Peyer's patch (tissue), 4 donors: ENCODE results near the gene FZR1. TPM values are rescaled to one million over a fixed set of nuclear protein-coding genes. Genes with fewer than 3 reads are reported as not detected.

ENCODE experiments used
- DNase-seq, 3 donors: peaks; one replicate each; pipeline ENCODE4 v3.0.0-alpha.2; 2017 to 2019
- H3K27ac ChIP-seq, 4 donors: fragments of 200-600 bp; sonication (generic); one replicate each; pipeline ENCODE4 v1.5.1; 2016 to 2019
- H3K27me3 ChIP-seq, 2 donors: fragments of 200-600 bp; sonication (generic); one replicate each; pipeline ENCODE4 v1.5.1; 2019
- H3K36me3 ChIP-seq, 3 donors: fragments of 200-600 bp; sonication (generic); one replicate each; pipeline ENCODE4 v1.5.1; 2016 to 2019
- H3K4me1 ChIP-seq, 4 donors: fragments of 200-600 bp; sonication (generic); one replicate each; pipeline ENCODE4 v1.5.1; 2016 to 2019
- H3K4me3 ChIP-seq, 4 donors: fragments of 200-600 bp; sonication (generic); 1 replicate in 3 of 4; 2 replicates in 1 of 4; pipeline ENCODE4 v1.5.1; 2016 to 2019; ENCODE audit warnings: mild to moderate bottlenecking in 1 of 4
- H3K9me3 ChIP-seq, 4 donors: fragments of 200-600 bp; sonication (generic); one replicate each; pipeline ENCODE4 v1.5.1; 2016 to 2019; ENCODE audit warnings: mild to moderate bottlenecking in 1 of 4
- POLR2A ChIP-seq, 2 donors: fragments of 450-650 bp; IDR thresholded peaks; one replicate each; pipeline ENCODE4 v1.5.1; 2017; ENCODE audit warnings: antibody characterized with exemption in 2 of 2, mild to moderate bottlenecking in 2 of 2, moderate library complexity in 2 of 2
- total RNA-seq, 4 donors: library from RNA; depleted of rRNA; stranded (reverse); fragments of >200 nt; gene quantifications; one replicate each; pipeline ENCODE4 v1.1.0, GENCODE V29; 2016
- TF ChIP-seq, protein P1 (sequence below), 6 experiments: fragments of 450-650 bp in 4 of 6; fragments of 200-600 bp in 2 of 6; sonication (generic) in 1 of 6; IDR thresholded peaks; one replicate each; pipeline ENCODE4 v1.5.1; 2017 to 2019; ENCODE audit warnings: antibody characterized with exemption in 6 of 6, mild to moderate bottlenecking in 3 of 6, moderate library complexity in 1 of 6

FZR1 gene
- total RNA-seq, 4 donors from 2014 or later, result 24.8 to 75.1 (median 38.7) TPM

DNA sequence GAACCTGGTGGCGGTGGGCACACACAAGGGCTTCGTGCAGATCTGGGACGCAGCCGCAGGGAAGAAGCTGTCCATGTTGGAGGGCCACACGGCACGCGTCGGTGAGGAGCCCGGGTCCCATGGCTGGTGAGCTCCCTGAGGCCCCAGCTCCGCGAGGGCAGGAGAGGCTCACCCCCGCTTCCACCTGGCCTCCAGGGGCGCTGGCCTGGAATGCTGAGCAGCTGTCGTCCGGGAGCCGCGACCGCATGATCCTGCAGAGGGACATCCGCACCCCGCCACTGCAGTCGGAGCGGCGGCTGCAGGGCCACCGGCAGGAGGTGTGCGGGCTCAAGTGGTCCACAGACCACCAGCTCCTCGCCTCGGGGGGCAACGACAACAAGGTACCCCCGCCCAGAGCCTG is 25.6 kb downstream of the FZR1 start:
- H3K36me3 ChIP-seq, result peaks cover 0 to 77% (median 0%) of the 10 kb centered on the region in 3 donors
- no peak for DNase-seq
- TF ChIP-seq, protein P1, sequence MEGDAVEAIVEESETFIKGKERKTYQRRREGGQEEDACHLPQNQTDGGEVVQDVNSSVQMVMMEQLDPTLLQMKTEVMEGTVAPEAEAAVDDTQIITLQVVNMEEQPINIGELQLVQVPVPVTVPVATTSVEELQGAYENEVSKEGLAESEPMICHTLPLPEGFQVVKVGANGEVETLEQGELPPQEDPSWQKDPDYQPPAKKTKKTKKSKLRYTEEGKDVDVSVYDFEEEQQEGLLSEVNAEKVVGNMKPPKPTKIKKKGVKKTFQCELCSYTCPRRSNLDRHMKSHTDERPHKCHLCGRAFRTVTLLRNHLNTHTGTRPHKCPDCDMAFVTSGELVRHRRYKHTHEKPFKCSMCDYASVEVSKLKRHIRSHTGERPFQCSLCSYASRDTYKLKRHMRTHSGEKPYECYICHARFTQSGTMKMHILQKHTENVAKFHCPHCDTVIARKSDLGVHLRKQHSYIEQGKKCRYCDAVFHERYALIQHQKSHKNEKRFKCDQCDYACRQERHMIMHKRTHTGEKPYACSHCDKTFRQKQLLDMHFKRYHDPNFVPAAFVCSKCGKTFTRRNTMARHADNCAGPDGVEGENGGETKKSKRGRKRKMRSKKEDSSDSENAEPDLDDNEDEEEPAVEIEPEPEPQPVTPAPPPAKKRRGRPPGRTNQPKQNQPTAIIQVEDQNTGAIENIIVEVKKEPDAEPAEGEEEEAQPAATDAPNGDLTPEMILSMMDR (IDR thresholded peaks at IDR 0.05), result no peak
- no peak for TF ChIP-seq POLR2A (IDR thresholded peaks at IDR 0.05)

DNA sequence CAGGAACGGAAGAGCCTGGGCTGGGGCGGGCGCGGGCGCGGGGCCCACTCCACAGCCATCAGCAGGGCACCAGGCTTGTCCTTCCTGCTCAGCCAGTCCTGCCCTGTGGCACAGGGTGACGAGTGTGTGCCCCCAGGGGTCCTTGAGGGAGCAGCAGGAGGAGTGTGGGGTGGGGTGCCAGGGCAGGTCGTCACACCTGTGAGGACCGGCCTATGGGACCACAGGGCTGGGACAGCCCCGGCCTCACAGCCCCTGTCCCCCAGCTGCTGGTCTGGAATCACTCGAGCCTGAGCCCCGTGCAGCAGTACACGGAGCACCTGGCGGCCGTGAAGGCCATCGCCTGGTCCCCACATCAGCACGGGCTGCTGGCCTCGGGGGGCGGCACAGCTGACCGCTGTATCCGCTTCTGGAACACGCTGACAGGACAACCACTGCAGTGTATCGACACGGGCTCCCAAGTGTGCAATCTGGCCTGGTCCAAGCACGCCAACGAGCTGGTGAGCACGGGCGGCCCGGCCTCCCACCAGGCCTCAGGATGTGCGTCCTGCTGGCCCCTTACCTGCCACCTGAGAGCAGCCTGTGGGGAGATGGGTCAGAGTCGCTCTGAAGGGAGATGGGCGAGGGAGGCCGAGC is 26.2 kb downstream of the FZR1 start:
- no peak for DNase-seq
- Histone ChIP-seq H3K4me3 (no peak overlapping the region), H3K27me3 (no peaks in the 10 kb centered on the region), H3K4me1 (no peaks in the 10 kb centered on the region), H3K9me3 (no peaks in the 10 kb centered on the region), H3K36me3 (peaks cover 0 to 71% (median 0%) of the 10 kb centered on the region in 3 donors), H3K27ac (no peak overlapping the region)
- TF ChIP-seq, protein P1 (IDR thresholded peaks at IDR 0.05), result no peak
- no peak for TF ChIP-seq POLR2A (IDR thresholded peaks at IDR 0.05)

More for the DNA sequence above, 25.6 kb downstream of the FZR1 start:
- H3K27ac ChIP-seq, result no peak overlapping the region
- H3K27me3 ChIP-seq, result no peaks in the 10 kb centered on the region
- H3K9me3 ChIP-seq, result no peaks in the 10 kb centered on the region
- no peaks in the 10 kb centered on the region for H3K4me1 ChIP-seq
- no peak overlapping the region for H3K4me3 ChIP-seq

DNA sequence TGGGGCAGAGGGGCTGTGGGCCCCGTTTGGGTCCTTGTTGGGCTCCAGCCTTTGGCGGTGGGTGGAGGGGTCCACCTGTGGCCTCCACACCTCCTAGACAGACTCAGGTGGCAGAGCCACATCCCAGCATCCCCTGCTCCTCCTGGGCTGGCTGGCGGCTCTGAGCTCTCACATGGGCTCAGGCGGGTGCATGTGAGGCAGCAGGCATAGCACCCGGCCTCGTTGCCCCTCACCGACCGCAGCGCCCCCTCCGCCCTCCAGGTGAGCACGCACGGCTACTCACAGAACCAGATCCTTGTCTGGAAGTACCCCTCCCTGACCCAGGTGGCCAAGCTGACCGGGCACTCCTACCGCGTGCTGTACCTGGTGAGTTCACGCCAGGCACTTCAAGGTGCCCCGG is 26.9 kb downstream of the FZR1 start:
- no peaks in the 10 kb centered on the region for H3K4me1 ChIP-seq
- no peak overlapping the region for H3K4me3 ChIP-seq
- no peaks in the 10 kb centered on the region for H3K9me3 ChIP-seq
- TF ChIP-seq POLR2A (IDR thresholded peaks at IDR 0.05), result no peak
- TF ChIP-seq, protein P1 (IDR thresholded peaks at IDR 0.05), result no peak
- no peaks in the 10 kb centered on the region for H3K27me3 ChIP-seq
- no peak overlapping the region for H3K27ac ChIP-seq
- DNase-seq, result no peak
- H3K36me3 ChIP-seq, result peaks cover 0 to 64% (median 0%) of the 10 kb centered on the region in 3 donors

DNA sequence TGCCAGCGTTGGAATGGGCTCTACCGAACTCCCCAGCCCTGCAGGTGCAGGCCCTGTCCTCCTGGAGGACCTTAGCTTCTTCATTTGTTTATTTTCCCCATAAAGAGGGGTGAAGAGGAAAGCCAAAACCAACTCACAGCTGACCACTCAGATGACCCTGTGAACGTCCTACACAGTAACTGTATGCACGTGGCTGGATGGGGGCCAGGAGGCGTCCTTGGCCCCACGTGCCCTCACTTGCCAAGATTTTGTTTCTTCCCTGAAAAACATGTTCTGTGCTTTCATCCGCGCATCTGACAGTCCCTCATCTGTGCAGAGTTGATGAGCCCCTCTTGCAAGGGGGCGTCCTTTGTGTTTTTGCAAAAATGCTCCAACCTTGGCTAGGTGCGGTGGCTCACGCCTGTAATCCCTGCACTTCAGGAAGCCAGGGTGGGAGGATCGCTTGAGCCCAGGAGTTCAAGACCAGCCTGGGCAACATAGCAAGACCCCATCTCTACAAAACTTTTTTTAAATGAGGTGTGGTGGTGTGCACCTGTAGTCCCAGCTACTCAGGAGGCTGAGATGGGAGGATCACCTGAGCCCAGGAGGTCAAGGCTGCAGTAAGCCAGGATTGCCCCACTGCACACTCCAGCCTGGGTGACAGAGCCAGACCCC is 27.6 kb downstream of the FZR1 start:
- Histone ChIP-seq H3K4me1 (no peaks in the 10 kb centered on the region), H3K27me3 (no peaks in the 10 kb centered on the region), H3K36me3 (peaks cover 0 to 59% (median 0%) of the 10 kb centered on the region in 3 donors), H3K4me3 (no peak overlapping the region), H3K9me3 (no peaks in the 10 kb centered on the region), H3K27ac (no peak overlapping the region)
- no peak for DNase-seq
- no peak for TF ChIP-seq POLR2A (IDR thresholded peaks at IDR 0.05)
- TF ChIP-seq, protein P1 (IDR thresholded peaks at IDR 0.05), result no peak

DNA sequence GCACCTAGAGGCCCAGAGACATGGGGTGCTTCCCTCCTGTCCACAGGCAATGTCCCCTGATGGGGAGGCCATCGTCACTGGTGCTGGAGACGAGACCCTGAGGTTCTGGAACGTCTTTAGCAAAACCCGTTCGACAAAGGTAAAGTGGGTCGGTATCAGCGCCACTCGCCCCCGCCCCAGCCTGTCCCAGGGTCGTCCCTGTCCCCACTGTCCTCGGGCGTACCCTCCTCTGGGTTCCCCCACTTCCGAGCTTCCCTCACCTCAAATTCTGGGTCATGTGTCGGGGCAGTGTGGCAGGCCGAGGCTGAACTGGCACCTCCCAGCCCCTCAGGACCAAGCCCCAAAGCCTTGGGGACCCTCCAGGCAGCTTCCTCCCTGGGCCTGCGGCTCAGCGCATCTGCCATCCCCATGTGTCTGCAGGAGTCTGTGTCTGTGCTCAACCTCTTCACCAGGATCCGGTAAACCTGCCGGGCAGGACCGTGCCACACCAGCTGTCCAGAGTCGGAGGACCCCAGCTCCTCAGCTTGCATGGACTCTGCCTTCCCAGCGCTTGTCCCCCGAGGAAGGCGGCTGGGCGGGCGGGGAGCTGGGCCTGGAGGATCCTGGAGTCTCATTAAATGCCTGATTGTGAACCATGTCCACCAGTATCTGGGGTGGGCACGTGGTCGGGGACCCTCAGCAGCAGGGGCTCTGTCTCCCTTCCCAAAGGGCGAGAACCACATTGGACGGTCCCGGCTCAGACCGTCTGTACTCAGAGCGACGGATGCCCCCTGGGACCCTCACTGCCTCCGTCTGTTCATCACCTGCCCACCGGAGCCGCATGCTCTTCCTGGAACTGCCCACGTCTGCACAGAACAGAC is 28.5 kb downstream of the FZR1 start:
- Histone ChIP-seq H3K36me3 (peaks cover 0 to 59% (median 0%) of the 10 kb centered on the region in 3 donors), H3K27me3 (no peaks in the 10 kb centered on the region), H3K4me3 (no peak overlapping the region), H3K9me3 (no peaks in the 10 kb centered on the region), H3K4me1 (no peaks in the 10 kb centered on the region), H3K27ac (no peak overlapping the region)
- no peak for DNase-seq
- TF ChIP-seq, protein P1 (IDR thresholded peaks at IDR 0.05), result no peak
- no peak for TF ChIP-seq POLR2A (IDR thresholded peaks at IDR 0.05)
